ENCODE measurements around the gene BCAP29.

BCAP29 gene

GRCh38 chr7:107661865-107662379, 81.9 kb downstream of the BCAP29 start:
- peak in 1 of 56 donors; percentile 35 for DNase-seq

DNA sequence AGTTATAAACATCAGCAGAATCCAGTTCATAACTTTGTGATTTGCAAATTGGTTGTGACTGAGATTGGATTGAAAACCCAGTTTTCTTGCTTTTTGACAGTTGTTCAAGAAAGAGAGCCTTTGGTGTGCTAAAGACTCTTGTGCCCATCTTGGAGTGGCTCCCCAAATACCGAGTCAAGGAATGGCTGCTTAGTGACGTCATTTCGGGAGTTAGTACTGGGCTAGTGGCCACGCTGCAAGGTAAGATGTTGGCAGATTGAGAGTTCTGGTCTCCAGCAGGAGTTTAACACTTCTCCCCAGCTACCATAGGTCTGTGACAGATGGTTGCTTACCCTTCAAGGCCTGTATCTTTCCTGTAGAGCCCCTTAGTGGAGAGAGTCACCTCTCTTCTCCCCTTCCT, 83.2 kb downstream of the BCAP29 start:
- DNase-seq, result no peak

DNA sequence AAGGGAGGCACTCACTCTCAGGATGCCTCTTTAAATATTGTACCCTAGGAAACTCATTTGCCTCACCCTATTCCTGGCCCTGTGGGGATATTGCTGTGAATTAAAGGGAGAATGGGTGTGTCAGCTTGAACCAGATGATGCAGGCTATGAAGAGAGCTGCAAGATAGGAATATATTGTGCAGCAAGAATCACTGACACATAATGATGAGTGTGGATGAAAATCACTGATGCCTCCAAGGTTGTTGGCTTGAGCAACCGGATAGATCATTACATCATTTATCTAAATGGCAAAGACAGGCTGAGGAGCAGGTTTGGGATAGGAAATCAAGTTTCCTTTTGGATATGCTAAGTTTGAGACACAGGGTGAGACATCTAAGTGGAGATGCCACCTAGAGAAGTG, 86.7 kb downstream of the BCAP29 start:
- no peak for DNase-seq

DNA sequence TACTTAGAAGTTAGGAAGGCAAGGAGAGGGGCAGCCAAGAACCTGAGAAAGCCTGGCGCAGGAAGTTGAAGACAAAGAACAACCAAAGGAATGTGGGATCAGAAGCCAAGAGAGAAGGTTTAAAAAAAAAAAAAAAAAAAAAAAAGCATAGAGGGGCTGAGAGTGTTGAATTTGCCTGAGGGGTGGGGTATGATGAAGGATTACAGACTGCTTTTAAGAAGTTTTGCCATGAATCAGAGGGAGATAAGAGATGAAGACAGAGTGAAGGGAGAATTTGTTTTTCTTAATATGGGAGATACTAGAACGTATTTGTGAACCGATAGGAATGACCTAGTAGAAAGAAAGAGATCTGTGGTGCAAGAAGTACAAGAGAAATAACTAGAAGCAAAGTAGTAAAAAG, 87.3 kb downstream of the BCAP29 start:
- DNase-seq, result no peak

DNA sequence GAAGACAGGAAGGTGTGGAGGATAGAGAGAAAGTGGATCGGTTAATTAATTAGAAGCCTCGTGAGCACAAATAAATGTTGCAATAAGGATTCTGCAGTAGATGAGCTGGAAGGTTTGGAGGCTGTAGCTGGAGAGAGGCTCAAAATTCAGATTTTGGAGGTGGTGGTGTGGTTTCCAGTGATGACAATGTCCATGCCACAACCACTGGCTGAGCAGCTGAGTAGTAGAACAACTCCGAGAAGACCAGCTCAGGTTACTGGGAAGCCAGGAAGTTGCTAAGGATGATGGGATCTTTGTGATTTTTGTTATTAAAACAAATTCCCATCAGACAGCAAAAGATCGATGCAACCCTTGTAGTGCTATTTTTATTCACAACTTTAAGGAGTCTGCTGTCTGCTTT, 88.2 kb downstream of the BCAP29 start:
- no peak for DNase-seq
